Measurements from ENCODE around the gene STYXL1.

- no peak for TF ChIP-seq ELF4 (CRISPR knock-in tag; IDR thresholded peaks at IDR 0.05; ENCODE audit: low read depth)
- TF ChIP-seq CBFB (CRISPR knock-in tag; IDR thresholded peaks at IDR 0.05; ENCODE audit: low read depth): no peak
- no peak for TF ChIP-seq CTCF (IDR thresholded peaks at IDR 0.05)
- no peak for TF ChIP-seq MLX (CRISPR knock-in tag; IDR thresholded peaks at IDR 0.05)
- TF ChIP-seq SMAD3 (CRISPR knock-in tag; IDR thresholded peaks at IDR 0.05; ENCODE audit: borderline replicate concordance): no peak
- TF ChIP-seq CDX4 (CRISPR knock-in tag; IDR thresholded peaks at IDR 0.05; ENCODE audit: borderline replicate concordance): no peak
- TF ChIP-seq MAX (CRISPR knock-in tag; IDR thresholded peaks at IDR 0.05): no peak
- TF ChIP-seq USF2 (CRISPR knock-in tag; IDR thresholded peaks at IDR 0.05): no peak
- no peak for TF ChIP-seq NR2C2 (CRISPR knock-in tag; IDR thresholded peaks at IDR 0.05)
Measured at GRCh38 chr7:76040126-76040525, 7.7 kb downstream of the STYXL1 start.

All from WTC11 (cell line).